HL-60 (cell line): ENCODE data around the gene PAIP1.
A peak's percentile ranks its signal among the peaks of the same experiment; 100 is the strongest.
"Not testable (repeated sequence)": the region's sequence is repeated elsewhere in the genome, so short reads cannot be mapped to it uniquely, and the experiment has no call there.

Experiments used
- DNase-seq, 2 experiments: peaks; one replicate each; pipeline ENCODE4 v3.0.0-alpha.2; 2010 to 2020; ENCODE audit warnings: low read depth in 1 of 2, low spot score in 1 of 2
- H3K27ac ChIP-seq: fragments of 250-450 bp; sonication (Bioruptor Pico); replicated peaks from 2 replicates; pipeline ENCODE4 v1.5.1; 2020; ENCODE audit warnings: mild to moderate bottlenecking, moderate library complexity
- H3K27me3 ChIP-seq: fragments of 250-450 bp; sonication (Bioruptor Pico); 2 replicates; pipeline ENCODE4 v1.5.1; 2021; ENCODE audit warnings: mild to moderate bottlenecking, moderate library complexity; ENCODE audit not compliant: insufficient read depth, poor library complexity, severe bottlenecking
- H3K4me3 ChIP-seq: replicated peaks from 2 replicates; pipeline ENCODE4 v1.5.1; 2011; ENCODE audit warnings: mild to moderate bottlenecking, control low read depth, low read length; ENCODE audit not compliant: insufficient read depth
- CTCF ChIP-seq: IDR thresholded peaks from one replicate; pipeline ENCODE4 v1.5.1; 2011; ENCODE audit warnings: low read length, control low read depth, inconsistent platforms; ENCODE audit not compliant: insufficient read depth
- GABPA ChIP-seq: IDR thresholded peaks from 2 replicates; pipeline ENCODE4 v1.6.1; 2012; ENCODE audit warnings: low read depth
- POLR2AphosphoS5 ChIP-seq: IDR thresholded peaks from 2 replicates; pipeline ENCODE4 v1.6.1; 2012; ENCODE audit warnings: low read depth
- REST ChIP-seq: IDR thresholded peaks from 2 replicates; pipeline ENCODE4 v1.6.1; 2012; ENCODE audit warnings: low read depth; ENCODE audit not compliant: insufficient replicate concordance
- SPI1 ChIP-seq: IDR thresholded peaks from 2 replicates; pipeline ENCODE4 v1.6.1; 2012; ENCODE audit warnings: low read depth, mild to moderate bottlenecking, borderline replicate concordance

PAIP1 gene

GRCh38 chr5:43514816-43515677, 41.8 kb downstream of the PAIP1 start, which contains the start of gene C5orf34:
C5orf34 (minus strand) TSS chr5:43515148; CDS start chr5:43509339, 5,809 bp downstream.
- H3K27me3 ChIP-seq: no peaks in the 10 kb centered on the region
- peak within 1 kb of the TSS; percentile 79 for H3K27ac ChIP-seq
- peak within 1 kb of the TSS; percentile 75 for H3K4me3 ChIP-seq
- TF ChIP-seq CTCF: no peak
- TF ChIP-seq GABPA: peak; percentile 97
- TF ChIP-seq SPI1: peak; percentile 58; the same call in 1 of the 2 replicates
- TF ChIP-seq REST: peak; percentile 41
- peak; percentile 88 for TF ChIP-seq POLR2AphosphoS5
- peak; percentile 91 to 97 for DNase-seq

- Histone ChIP-seq H3K4me3 (peak overlapping the region; percentile 75), H3K27me3 (no peaks in the 10 kb centered on the region), H3K27ac (peak overlapping the region; percentile 79)
- TF ChIP-seq POLR2AphosphoS5 (no peak), SPI1 (no peak), GABPA (no peak), CTCF (no peak), REST (no peak)
- no peak for DNase-seq
These were observed 42.4 kb downstream of the PAIP1 start for GRCh38 chr5:43514471-43514815.

GRCh38 chr5:43514025-43514424, 42.9 kb downstream of the PAIP1 start:
- H3K27me3 ChIP-seq: no peaks in the 10 kb centered on the region
- TF ChIP-seq REST (no peak), POLR2AphosphoS5 (no peak), CTCF (no peak), GABPA (no peak), SPI1 (no peak)
- H3K27ac ChIP-seq: peak overlapping the region; percentile 79
- no peak for DNase-seq
- H3K4me3 ChIP-seq: peak overlapping the region; percentile 75

- not testable (repeated sequence) for H3K27ac ChIP-seq, H3K4me3 ChIP-seq, DNase-seq, H3K27me3 ChIP-seq
These were observed 45.8 kb downstream of the PAIP1 start for GRCh38 chr5:43511062-43511461.
